GM20000 (cell line): ENCODE data around the gene TIAM2.

Source experiments
- DNase-seq: peaks from one replicate; pipeline ENCODE4 v3.0.0; 2012; ENCODE audit warnings: low spot score
- CTCF ChIP-seq: IDR thresholded peaks from 2 replicates; pipeline ENCODE4 v1.5.1; 2012; ENCODE audit warnings: mild to moderate bottlenecking, control low read depth; ENCODE audit errors: extremely low read depth, missing control alignments

TIAM2 gene

GRCh38 chr6:155047523-155047922 lies 52.4 kb downstream of the TIAM2 start:
- no peak for TF ChIP-seq CTCF
- no peak for DNase-seq

- peak; percentile 54 for DNase-seq
- no peak for TF ChIP-seq CTCF
Measured at GRCh38 chr6:155050311-155050710, 55.2 kb downstream of the TIAM2 start.

- TF ChIP-seq CTCF: no peak
Measured at GRCh38 chr6:155054491-155055250, 59.6 kb downstream of the TIAM2 start.

GRCh38 chr6:155055729-155056128 lies 60.6 kb downstream of the TIAM2 start:
- TF ChIP-seq CTCF: no peak
- no peak for DNase-seq

More at GRCh38 chr6:155054491-155055250, 59.6 kb downstream of the TIAM2 start:
- no peak for DNase-seq

GRCh38 chr6:155056756-155057155 lies 61.6 kb downstream of the TIAM2 start:
- DNase-seq: no peak
- no peak for TF ChIP-seq CTCF

- no peak for TF ChIP-seq CTCF
- no peak for DNase-seq
Measured at GRCh38 chr6:155061381-155061780, 66.3 kb downstream of the TIAM2 start.

- no peak for DNase-seq
- no peak for TF ChIP-seq CTCF
Measured at GRCh38 chr6:155062866-155063341, 67.8 kb downstream of the TIAM2 start.
